ENCODE data around the gene VASH2.
"Not testable (repeated sequence)": the region's sequence is repeated elsewhere in the genome, so short reads cannot be mapped to it uniquely, and the experiment has no call there.

VASH2 gene

DNA sequence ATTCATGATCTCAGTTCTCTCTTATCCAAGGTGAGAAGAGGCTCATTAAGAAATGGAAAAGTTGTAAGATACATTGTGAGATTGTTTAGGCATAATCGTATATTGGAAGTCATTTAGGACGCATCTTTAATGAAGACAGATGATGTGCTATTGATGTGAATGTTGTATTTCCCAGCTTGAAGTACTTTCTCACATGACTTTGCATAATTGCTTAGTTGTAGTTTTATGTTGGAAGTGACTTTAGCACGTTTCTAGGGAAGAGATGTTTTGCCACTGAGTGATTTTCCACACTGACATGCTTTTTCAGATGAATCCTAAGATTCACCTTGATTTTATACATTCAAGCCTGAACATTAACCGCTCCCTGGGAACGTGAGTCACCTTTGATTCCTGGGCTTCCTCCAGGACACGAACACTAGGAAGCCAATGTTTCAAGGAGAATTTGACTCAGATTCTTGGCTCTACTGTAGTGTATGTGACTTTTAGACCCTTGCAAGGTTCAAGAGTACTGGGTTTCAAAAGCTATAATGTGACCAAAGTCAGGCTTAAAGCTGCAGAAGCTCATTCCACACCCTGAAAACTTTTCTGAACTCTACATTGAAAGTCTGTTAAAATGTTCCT is 37.5 kb downstream of the VASH2 start:
- peaks cover 0 to 20% of the 10 kb centered on the region in 2 experiments for H3K27me3 ChIP-seq (ENCODE audit: control insufficient read depth in 1 of 2, insufficient read depth in 1 of 2, low read length in 2 of 2)
- peak overlapping the region; percentile 26 for H3K9ac ChIP-seq (ENCODE audit: low read length)
- no peaks in the 10 kb centered on the region for H3K79me1 ChIP-seq (replicated peaks; ENCODE audit: low read length, poor library complexity, severe bottlenecking)
- WGBS, result 87% methylated on average over 5 of the region's 6 CpGs
- no peak overlapping the region for H3K14ac ChIP-seq (ENCODE audit: low read length in 2 of 2)
- DNase-seq, result no peak
- H2BK5ac ChIP-seq (ENCODE audit: low read depth, low read length, poor library complexity, severe bottlenecking), result no peak overlapping the region
- H3K23ac ChIP-seq (ENCODE audit: low read length in 2 of 2), result no peak overlapping the region
- no peak overlapping the region for H4K91ac ChIP-seq (ENCODE audit: low read length)
- no peak overlapping the region for H3K4ac ChIP-seq (ENCODE audit: low read depth in 1 of 2, low read length in 2 of 2)
- H3K4me2 ChIP-seq (ENCODE audit: low read length, poor library complexity, severe bottlenecking), result no peak overlapping the region
- H2BK120ac ChIP-seq (ENCODE audit: low read depth, low read length), result no peak overlapping the region
- H3K4me3 ChIP-seq (ENCODE audit: insufficient read depth in 1 of 2, low read depth in 1 of 2, low read length in 2 of 2), result no peak overlapping the region
- no peak overlapping the region for H2BK15ac ChIP-seq (ENCODE audit: low read depth, poor library complexity, severe bottlenecking)
- no peaks in the 10 kb centered on the region for H3K4me1 ChIP-seq (ENCODE audit: control insufficient read depth, insufficient read depth, low read depth, low read length)
- no peak overlapping the region for H2AK5ac ChIP-seq (ENCODE audit: low read length, severe bottlenecking)
- H2AFZ ChIP-seq (ENCODE audit: low read depth, low read length), result no peak overlapping the region
- H3K36me3 ChIP-seq (ENCODE audit: control insufficient read depth in 1 of 2, insufficient read depth in 2 of 2, low read depth in 1 of 2, low read length in 2 of 2), result peaks cover 0 to 25% of the 10 kb centered on the region in 2 experiments
- H3K18ac ChIP-seq (ENCODE audit: low read depth in 1 of 2, low read length in 2 of 2), result no peak overlapping the region
- no peak overlapping the region for H4K8ac ChIP-seq (ENCODE audit: low read length)
- no peak overlapping the region for H3K27ac ChIP-seq (ENCODE audit: low read length, poor library complexity, severe bottlenecking)
- no peaks in the 10 kb centered on the region for H3K9me3 ChIP-seq (ENCODE audit: control insufficient read depth, low read length)
- no peak overlapping the region for H2BK12ac ChIP-seq (ENCODE audit: low read length in 2 of 2)

DNA sequence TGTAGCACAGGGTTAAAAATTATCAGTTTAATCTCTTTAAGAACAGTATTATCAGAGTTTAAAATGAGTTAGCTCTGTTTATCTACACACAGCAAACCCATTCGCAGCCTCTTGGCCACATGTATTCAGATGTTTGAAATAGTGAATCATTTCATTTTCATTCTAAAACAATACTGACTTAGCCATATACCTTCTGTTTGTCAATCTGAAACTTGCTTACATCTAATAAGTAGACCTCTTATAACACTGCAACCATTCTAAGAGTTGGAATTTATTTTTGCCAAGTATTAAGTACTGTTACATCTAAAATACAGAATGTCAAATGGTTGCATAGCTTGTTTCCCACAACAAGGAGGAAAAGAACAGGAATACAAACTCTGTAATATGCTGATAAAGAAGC is 39.9 kb downstream of the VASH2 start:
- no peak overlapping the region for H3K9ac ChIP-seq (ENCODE audit: low read length)
- no peaks in the 10 kb centered on the region for H3K9me3 ChIP-seq (ENCODE audit: control insufficient read depth, low read length)
- H4K8ac ChIP-seq (ENCODE audit: low read length), result no peak overlapping the region
- no peak overlapping the region for H2BK5ac ChIP-seq (ENCODE audit: low read depth, low read length, poor library complexity, severe bottlenecking)
- no peak overlapping the region for H4K91ac ChIP-seq (ENCODE audit: low read length)
- H3K14ac ChIP-seq (ENCODE audit: low read length in 2 of 2), result no peak overlapping the region
- no peaks in the 10 kb centered on the region for H3K4me1 ChIP-seq (ENCODE audit: control insufficient read depth, insufficient read depth, low read depth, low read length)
- peaks cover 3 to 39% of the 10 kb centered on the region in 2 experiments for H3K36me3 ChIP-seq (ENCODE audit: control insufficient read depth in 1 of 2, insufficient read depth in 2 of 2, low read depth in 1 of 2, low read length in 2 of 2)
- H2BK15ac ChIP-seq (ENCODE audit: low read depth, poor library complexity, severe bottlenecking), result no peak overlapping the region
- no peak overlapping the region for H2BK120ac ChIP-seq (ENCODE audit: low read depth, low read length)
- H3K27me3 ChIP-seq (ENCODE audit: control insufficient read depth in 1 of 2, insufficient read depth in 1 of 2, low read length in 2 of 2), result no peaks in the 10 kb centered on the region
- H2BK12ac ChIP-seq (ENCODE audit: low read length in 2 of 2), result no peak overlapping the region
- no CpG with 5 or more reads among the region's 1 CpG for WGBS
- H3K27ac ChIP-seq (ENCODE audit: low read length, poor library complexity, severe bottlenecking), result no peak overlapping the region
- H3K4me3 ChIP-seq (ENCODE audit: insufficient read depth in 1 of 2, low read depth in 1 of 2, low read length in 2 of 2), result no peak overlapping the region
- no peak overlapping the region for H3K4ac ChIP-seq (ENCODE audit: low read depth in 1 of 2, low read length in 2 of 2)
- H3K23ac ChIP-seq (ENCODE audit: low read length in 2 of 2), result no peak overlapping the region
- no peaks in the 10 kb centered on the region for H3K79me1 ChIP-seq (replicated peaks; ENCODE audit: low read length, poor library complexity, severe bottlenecking)
- H3K18ac ChIP-seq (ENCODE audit: low read depth in 1 of 2, low read length in 2 of 2), result no peak overlapping the region
- no peak for DNase-seq
- H2AK5ac ChIP-seq (ENCODE audit: low read length, severe bottlenecking), result no peak overlapping the region
- no peak overlapping the region for H3K4me2 ChIP-seq (ENCODE audit: low read length, poor library complexity, severe bottlenecking)
- H2AFZ ChIP-seq (ENCODE audit: low read depth, low read length), result no peak overlapping the region

DNA sequence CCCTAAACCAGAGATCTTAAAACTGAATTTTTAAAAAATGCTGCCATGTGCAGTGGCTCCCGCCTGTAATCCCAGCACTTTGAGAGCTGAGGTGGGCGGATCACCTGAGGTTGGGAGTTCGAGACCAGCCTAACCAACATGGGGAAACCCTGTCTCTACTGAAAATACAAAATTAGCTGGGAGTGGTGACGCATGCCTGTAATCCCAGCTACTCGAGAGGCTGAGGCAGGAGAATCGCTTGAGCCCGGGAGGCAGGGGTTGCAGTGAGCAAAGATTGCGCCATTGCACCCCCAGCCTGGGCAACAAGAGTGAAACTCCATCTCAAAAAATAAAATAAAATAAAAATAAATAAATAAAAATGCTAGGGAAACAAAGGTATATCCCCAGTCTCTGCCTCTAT is 43.6 kb downstream of the VASH2 start:
- not testable (repeated sequence) for H2BK5ac ChIP-seq (ENCODE audit: low read depth, low read length, poor library complexity, severe bottlenecking); H2BK12ac ChIP-seq (ENCODE audit: low read length in 2 of 2); H3K9me3 ChIP-seq (ENCODE audit: control insufficient read depth, low read length); H3K4me1 ChIP-seq (ENCODE audit: control insufficient read depth, insufficient read depth, low read depth, low read length); H3K14ac ChIP-seq (ENCODE audit: low read length in 2 of 2); H4K8ac ChIP-seq (ENCODE audit: low read length); H3K23ac ChIP-seq (ENCODE audit: low read length in 2 of 2); H3K18ac ChIP-seq (ENCODE audit: low read depth in 1 of 2, low read length in 2 of 2); H3K4me2 ChIP-seq (ENCODE audit: low read length, poor library complexity, severe bottlenecking); H2AFZ ChIP-seq (ENCODE audit: low read depth, low read length); H4K91ac ChIP-seq (ENCODE audit: low read length); H3K27me3 ChIP-seq (ENCODE audit: control insufficient read depth in 1 of 2, insufficient read depth in 1 of 2, low read length in 2 of 2); H3K27ac ChIP-seq (ENCODE audit: low read length, poor library complexity, severe bottlenecking); H3K79me1 ChIP-seq (replicated peaks; ENCODE audit: low read length, poor library complexity, severe bottlenecking); H2AK5ac ChIP-seq (ENCODE audit: low read length, severe bottlenecking); DNase-seq; H2BK15ac ChIP-seq (ENCODE audit: low read depth, poor library complexity, severe bottlenecking); H3K9ac ChIP-seq (ENCODE audit: low read length); H2BK120ac ChIP-seq (ENCODE audit: low read depth, low read length); H3K4me3 ChIP-seq (ENCODE audit: insufficient read depth in 1 of 2, low read depth in 1 of 2, low read length in 2 of 2); H3K4ac ChIP-seq (ENCODE audit: low read depth in 1 of 2, low read length in 2 of 2)
- WGBS, result 97% methylated on average over 4 of the region's 8 CpGs
- H3K36me3 ChIP-seq (ENCODE audit: control insufficient read depth in 1 of 2, insufficient read depth in 2 of 2, low read depth in 1 of 2, low read length in 2 of 2), result peaks cover 10 to 57% of the 10 kb centered on the region in 2 experiments

DNA sequence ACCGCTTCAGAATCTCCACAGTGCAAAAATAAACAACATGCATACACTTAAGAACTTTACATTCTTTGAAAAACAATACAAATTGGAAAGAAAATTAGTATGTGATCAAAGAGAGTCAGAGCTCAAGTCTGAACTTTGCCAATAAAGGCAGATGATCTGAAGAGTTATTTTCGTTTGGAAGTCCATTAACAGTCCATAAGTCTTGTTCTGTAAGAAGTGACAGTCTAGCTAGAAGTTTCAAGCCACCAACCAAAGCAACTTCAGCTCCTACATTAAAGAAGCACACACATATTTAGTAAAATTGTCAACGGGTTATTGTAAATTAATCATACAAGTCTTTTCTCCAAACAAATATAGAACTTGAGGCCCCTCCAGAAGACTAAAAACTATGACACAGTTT is 44.6 kb downstream of the VASH2 start:
- Histone ChIP-seq H4K91ac (ENCODE audit: low read length) (no peak overlapping the region), H3K4ac (ENCODE audit: low read depth in 1 of 2, low read length in 2 of 2) (no peak overlapping the region), H3K4me1 (ENCODE audit: control insufficient read depth, insufficient read depth, low read depth, low read length) (no peaks in the 10 kb centered on the region), H2AK5ac (ENCODE audit: low read length, severe bottlenecking) (no peak overlapping the region), H3K27me3 (ENCODE audit: control insufficient read depth in 1 of 2, insufficient read depth in 1 of 2, low read length in 2 of 2) (no peaks in the 10 kb centered on the region), H3K4me3 (ENCODE audit: insufficient read depth in 1 of 2, low read depth in 1 of 2, low read length in 2 of 2) (no peak overlapping the region), H3K27ac (ENCODE audit: low read length, poor library complexity, severe bottlenecking) (no peak overlapping the region), H2BK120ac (ENCODE audit: low read depth, low read length) (no peak overlapping the region), H3K79me1 (replicated peaks; ENCODE audit: low read length, poor library complexity, severe bottlenecking) (peaks cover 2% of the 10 kb centered on the region), H3K18ac (ENCODE audit: low read depth in 1 of 2, low read length in 2 of 2) (no peak overlapping the region), H3K9ac (ENCODE audit: low read length) (no peak overlapping the region), H2BK12ac (ENCODE audit: low read length in 2 of 2) (no peak overlapping the region), H3K14ac (ENCODE audit: low read length in 2 of 2) (no peak overlapping the region), H3K4me2 (ENCODE audit: low read length, poor library complexity, severe bottlenecking) (no peak overlapping the region), H4K8ac (ENCODE audit: low read length) (no peak overlapping the region), H2BK15ac (ENCODE audit: low read depth, poor library complexity, severe bottlenecking) (no peak overlapping the region), H2AFZ (ENCODE audit: low read depth, low read length) (no peak overlapping the region), H3K9me3 (ENCODE audit: control insufficient read depth, low read length) (no peaks in the 10 kb centered on the region), H3K36me3 (ENCODE audit: control insufficient read depth in 1 of 2, insufficient read depth in 2 of 2, low read depth in 1 of 2, low read length in 2 of 2) (peaks cover 11 to 57% of the 10 kb centered on the region in 2 experiments), H2BK5ac (ENCODE audit: low read depth, low read length, poor library complexity, severe bottlenecking) (no peak overlapping the region), H3K23ac (ENCODE audit: low read length in 2 of 2) (no peak overlapping the region)
- WGBS, result 100% methylated on average over 1 of the region's 3 CpGs
- DNase-seq, result no peak

Data from mesenchymal stem cell (in vitro differentiated cells and primary cell).